Stimulated activated CD4-positive, alpha-beta T cell treated with anti-CD3 and anti-CD28 coated beads, Interleukin-15, amount 100 ng/mL, for 24 hours (primary cell): ENCODE measurements around the gene DEFB114.
"Not testable (repeated sequence)": the region's sequence is repeated elsewhere in the genome, so short reads cannot be mapped to it uniquely, and the experiment has no call there.

ENCODE experiments used
- DNase-seq: peaks from one replicate; pipeline ENCODE4 v3.0.0-alpha.2; 2020

The DEFB114 gene, protein sequence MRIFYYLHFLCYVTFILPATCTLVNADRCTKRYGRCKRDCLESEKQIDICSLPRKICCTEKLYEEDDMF

DNA sequence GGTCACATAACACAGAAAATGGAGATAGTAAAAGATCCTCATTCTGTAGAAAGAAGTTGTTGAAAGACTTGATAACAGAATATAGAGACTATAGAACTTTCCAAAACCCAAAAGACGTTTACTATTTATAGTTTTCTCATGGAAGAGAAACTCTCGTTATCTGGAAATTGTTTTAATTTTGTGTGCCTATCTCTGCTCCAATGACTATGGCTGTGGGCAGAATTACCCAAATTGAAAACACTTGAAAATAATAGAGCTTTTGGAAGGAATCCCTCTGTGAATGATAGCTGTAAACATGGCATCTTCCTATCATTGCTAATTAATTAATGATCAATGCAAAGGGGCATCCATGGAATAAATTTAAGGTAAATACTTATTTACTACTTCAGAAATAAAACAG, at the start of gene DEFB114:
Gene DEFB114, minus strand, starts transcription at position 101 of the 400 bp plus-strand sequence. Its CDS starts 59 bp downstream, at position 42.
- no peak for DNase-seq

DNA sequence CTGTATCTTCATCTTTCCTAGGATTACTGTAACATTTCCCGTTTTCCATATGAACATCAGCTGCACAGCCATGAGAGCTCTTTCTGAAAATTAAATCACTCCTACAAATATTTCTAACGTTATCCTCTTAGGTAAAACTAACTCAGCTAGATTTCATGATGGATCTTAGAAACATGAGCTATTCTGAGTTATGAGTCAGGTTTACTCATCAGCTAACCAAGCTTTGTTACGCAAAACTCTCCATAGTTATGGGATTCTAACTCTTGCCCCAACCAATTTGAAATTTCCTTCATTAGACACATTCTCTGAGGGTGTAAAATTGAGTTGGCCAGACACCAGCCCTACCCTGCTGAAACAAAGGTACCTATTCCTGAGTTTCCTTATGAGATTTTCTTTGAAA, 43.9 kb upstream of the DEFB114 start:
- DNase-seq: no peak

DNA sequence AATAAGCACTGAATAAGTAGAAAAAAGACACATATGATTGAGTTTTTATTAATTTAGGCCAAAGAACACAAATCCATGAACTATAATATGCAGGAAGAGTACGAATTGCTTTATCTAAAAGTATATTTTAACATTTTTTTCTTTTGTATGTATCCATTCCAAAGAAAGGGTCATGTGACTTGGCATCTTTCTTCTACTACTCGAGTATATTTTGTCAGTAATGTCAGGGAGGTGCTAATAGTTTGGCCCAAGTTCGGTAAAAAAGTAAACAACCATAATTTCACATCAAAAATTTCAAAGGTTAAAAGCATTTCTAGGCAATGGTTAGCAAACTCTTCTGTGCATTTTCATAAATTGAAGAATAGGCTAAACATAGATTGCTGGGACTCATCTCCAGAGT, 39.2 kb upstream of the DEFB114 start:
- no peak for DNase-seq

DNA sequence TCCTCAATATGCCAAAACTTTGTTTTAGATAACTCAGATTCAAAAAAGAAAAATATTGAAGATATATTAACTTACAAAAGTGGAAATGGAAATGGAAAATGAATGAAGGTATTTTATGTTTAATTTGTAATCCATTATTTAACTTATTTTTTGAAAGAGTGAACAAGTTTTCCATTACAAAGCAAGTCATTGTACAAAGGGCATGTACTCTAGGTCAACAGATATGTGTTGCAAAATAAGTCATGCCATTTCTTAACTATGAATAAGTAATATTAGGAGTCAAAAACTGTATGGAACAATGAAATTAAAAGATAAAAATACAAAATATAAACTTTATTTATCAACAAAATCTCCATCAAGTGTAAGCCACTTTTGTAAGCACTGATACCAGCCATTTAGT, 31.3 kb upstream of the DEFB114 start:
- no peak for DNase-seq

DNA sequence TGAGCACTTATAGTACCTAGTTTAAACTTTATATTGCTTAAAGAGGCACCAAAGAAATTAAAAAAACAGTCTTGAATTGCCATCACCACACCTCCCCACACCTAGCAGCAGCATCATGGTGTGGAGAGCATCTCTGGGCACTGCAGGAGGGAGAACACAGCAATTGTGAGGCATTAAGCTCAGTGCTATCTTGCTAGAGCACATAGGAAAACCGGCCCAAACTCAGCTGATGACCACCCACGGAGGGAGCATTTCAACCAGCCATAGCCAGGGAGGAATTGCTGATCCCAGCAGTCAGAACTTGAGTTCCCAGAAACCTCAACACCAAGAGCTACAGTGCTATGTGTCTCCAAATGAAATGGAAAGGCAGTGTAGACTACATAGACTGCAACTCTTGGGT, 24.9 kb upstream of the DEFB114 start:
- no peak for DNase-seq

DNA sequence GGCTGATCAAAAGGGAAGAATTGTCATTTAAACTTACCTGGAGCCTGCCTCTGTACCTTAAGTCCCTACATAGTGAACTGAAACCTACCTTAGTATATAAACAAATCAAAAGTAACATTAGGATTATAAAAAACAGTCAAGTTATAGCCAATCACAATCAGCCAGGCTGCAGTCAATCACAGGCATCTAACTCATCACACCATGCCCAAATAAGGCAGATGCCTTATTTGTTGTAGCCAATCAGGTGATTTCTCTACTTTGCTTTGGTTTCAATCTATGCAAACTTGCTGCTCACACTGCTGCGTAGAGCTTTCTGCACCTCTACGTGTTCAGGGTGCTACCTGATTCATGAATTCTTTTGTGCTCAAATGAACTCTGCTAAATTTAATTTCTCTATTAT, 23.8 kb upstream of the DEFB114 start:
- DNase-seq: no peak

DNA sequence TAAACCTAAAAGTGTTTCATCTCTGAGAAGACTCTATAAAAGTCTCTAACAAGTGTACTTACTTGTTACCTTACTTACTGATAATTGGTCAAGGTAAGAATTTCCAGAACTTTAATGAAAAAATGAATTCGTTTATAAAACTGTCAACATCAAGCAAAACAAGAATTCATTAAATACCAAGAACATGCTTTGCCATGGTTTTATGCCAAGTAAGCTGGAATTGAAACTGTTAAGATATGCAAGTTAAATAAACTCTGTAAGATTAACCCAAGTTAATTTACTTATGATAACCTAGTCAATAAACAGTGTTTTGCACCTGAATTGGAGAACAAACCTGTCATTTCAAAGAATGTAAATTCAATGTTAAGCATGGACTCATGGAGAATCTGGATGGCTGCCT, 22.6 kb upstream of the DEFB114 start:
- no peak for DNase-seq

DNA sequence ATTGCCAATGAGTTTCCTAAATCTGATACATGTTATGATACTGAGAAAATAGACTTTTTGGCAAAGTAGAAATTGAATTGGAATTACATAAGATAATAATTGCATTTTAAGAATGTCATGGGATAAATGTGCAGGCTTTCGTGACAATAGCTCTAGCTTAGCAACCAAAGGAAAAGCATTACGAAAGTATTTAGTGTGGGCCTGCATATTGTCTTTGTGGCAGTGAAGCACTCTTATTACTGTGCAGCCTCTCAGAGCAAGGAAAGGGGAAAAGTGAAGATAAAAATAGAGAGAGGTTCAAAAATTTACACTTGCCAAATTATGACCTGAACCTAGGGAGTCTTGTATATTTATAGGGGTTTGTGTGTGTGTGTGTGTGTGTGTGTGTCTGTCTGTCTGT, 18.1 kb upstream of the DEFB114 start:
- no peak for DNase-seq

DNA sequence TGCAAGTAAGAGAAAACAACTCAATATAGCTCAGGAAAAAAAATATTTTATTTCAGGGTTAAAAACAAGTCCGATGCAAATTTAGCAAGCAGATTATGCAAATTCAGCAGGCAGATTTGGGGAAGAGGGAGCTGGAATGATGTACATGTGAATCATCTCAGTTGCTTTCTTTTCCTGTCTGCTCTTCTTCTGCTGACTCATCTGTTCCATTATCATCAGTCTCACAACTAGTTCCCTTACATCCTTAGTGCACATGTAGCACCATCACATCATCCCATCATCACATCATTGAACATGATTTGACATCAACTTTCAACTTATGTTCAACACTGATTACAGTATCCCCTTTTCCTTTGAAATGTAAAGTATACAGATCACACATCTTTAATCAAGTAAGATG, 16.9 kb upstream of the DEFB114 start:
- DNase-seq: no peak

DNA sequence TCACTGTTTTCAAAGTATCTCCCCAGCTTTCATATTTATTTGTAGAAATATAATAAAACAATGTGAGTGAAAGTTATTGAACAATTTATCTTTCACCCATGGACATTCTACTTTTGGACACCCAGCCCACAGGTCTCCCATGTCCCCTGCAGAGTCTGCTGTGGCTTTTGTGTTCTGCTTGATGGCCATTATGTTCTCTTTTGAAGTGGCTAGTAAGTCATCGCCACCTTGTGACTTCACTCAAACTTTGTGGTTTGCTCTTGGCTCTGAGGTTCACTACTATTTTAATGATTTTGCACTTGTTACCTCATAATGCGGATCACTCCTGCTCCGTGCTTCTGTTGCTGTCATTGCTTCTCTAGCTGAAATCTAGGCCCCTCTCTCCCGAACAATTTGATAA, 15.6 kb upstream of the DEFB114 start:
- DNase-seq: no peak

DNA sequence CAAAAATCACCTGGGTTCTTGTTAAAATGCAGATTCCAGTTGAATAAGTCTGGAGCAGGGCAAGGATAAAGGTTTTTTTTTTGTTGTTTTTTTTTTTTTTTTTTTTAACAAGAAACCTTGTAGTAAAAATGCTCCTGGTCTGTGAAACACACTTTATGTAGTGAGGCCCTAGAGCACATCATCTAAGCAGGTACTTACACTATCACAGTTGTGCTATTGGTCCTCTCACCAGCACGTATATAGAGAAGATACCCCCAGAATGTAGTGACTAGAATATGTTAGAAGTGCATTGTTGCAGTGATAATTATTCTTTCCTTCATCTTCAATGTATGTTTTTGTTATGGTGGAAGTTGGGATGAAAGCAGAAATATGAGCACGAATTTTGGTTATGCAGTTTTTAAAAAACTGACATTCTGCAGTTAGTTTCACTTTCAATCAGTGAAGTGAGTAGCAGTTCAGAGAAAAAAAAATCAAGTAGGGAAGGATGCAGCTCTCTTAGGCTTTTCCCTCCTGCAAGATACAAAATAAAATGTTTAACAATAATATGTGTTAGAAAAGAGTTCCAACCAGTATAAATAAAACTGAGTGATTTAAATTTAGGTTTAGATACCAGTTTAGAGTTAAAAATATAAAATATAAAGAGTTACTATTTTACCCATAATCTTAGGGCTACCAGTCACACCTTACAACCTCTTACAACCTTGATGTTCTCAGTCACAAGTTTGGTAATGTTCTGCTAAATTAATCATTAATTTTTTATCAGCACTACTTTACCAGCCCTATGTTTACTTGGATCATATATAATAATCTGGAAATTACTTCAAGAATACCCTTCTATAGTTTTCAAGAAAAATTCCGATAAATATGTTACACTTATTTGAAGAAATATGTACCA, 14.6 kb upstream of the DEFB114 start:
- DNase-seq: no peak

DNA sequence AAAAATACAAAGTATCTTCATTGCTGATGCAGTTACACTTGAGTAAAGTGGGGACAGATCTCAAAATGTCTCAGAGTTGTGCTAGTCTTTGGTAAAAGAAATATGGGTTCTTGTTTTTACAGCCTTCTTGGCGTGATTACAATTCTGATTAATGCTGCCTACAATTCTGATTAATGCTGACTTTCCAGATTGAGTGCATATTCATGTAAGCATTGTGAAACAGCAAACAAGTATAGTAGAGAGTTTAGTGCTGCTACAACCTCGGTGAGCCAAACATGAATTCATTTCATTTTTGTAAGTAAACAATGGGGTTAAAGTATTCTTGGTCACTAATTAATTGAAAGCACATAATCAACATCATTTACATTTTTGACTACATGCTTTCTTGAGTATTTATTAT, 5.6 kb upstream of the DEFB114 start, which contains the start of gene DEFB113:
Gene DEFB113, minus strand, starts transcription at position 21 of the 400 bp plus-strand sequence. Its CDS starts 0 bp downstream, at position 21.
- no peak for DNase-seq

DNA sequence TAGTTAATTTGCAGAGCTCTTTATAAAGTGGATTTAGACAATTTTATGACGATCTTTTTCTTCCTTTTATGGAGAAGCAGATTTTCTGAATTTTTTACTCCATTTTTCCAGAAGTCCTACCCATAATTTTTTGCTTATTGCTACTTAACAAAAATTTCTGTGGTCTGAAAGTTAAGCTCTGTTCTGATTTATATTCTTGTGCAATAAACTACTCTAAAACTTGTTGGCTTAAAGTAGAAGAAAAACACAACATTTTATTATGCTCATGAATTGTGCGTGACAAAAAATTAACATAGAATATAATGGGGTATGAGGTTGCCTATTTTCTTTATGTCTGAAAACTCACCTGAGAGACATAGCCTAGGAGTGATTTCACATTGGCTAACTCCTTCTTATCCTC, 2.9 kb upstream of the DEFB114 start:
- no peak for DNase-seq

DNA sequence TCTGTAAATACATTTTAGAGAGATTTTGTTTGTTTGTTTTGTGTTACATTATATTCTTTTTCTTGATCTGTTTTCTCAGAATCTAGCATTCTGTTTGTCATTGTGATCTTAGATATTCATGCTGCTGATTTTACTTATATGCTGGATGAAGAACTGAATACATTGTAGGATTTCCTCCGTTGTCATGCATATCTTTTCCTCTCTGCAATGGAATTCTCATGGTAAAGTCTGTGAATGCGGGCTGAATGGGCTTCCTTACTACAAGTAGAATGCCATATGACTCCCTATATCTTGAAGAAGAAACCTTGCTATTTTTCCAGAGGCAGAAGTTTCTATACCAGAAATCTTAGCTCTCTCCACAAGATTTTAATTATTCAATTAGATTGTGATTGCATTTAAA, 2.4 kb upstream of the DEFB114 start:
- DNase-seq: no peak

DNA sequence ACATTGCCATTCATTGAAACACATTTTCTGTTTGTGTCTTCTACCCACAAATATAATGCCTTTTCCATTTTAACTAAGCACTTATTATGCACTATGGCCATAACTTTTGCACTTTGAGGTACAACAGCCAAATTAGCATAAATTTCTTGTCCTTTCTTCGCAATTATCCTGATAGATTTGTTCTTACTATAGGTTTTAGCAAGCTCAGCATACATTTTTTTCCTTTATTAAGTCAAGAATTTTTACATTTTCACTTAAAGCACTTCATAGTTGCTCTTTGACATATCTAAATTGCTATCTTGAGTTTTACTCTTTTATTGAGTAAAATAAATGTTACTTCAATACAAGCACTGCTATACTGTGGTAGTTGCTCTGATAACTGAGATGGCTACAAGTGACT, 5.8 kb downstream of the DEFB114 start:
- no peak for DNase-seq

DNA sequence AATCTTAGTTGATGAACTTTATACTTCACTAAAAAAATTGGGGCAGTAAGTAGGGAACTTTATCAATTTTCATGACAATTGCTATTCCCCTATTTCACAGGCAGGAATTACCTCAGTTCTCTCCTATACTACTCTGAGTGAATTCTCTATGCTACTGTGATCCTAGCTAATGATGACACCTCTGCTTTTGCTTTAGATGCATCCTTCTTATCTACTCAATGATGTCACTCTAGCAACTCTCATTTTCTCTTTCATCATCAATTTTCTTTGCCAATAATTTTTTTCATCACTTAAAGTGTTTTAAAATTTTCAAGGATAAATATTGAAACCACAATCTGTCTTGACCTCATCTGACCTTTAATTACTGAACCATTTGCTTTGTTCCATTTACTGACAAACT, 8.1 kb downstream of the DEFB114 start:
- DNase-seq: no peak

DNA sequence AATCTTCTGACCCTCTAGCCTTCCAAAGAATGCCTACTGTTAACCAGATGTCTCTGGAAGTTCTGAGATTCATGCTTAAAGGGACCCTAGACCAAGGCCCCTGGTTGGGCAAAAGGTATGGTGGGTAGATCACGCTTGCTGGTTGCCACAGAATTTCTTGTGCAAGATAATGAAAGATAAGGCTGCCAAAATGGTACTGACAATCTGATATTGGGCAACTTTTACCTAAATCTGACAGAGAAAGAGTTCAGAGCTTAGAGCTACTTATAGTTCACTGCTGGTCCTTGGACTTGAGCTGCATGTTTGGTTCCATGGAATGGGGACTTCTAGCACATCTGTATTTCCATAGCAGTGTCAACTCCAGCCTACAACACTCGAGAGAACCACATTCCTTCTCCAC, 12.0 kb downstream of the DEFB114 start:
- no peak for DNase-seq

DNA sequence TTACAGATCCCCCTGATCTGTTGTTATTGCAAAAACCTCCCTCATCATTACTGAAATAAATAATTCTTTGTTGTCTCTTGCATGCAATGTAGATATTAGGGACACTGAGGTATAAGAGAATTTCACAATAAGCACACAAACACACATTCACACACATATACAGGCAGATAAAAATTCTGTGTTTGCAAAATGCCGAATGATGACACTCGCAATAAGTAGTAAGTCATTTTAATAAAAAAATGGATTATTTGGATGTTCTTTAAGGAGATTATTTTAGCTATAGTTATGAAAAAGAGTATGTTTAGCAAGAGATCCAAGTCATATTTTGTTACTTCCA, 13.6 kb downstream of the DEFB114 start:
- DNase-seq: no peak

DNA sequence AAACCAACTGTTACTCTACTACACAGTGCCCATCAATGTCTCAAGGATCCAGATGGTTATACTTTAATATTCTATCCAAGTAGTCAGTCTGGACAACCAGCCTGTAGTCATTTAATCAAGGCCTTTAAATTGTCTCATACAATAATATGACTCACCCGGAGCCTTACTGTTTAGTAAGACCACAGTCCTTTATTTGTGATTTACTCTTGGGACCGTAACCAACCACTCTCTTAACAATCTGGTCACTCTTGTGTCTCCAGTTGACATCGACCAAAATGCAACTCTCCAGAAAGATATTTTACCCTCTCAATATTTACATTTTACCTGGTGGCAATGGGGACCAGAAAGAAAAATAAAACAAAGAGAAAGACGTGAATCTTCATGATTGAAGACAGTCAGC, 14.9 kb downstream of the DEFB114 start:
- no peak for DNase-seq

DNA sequence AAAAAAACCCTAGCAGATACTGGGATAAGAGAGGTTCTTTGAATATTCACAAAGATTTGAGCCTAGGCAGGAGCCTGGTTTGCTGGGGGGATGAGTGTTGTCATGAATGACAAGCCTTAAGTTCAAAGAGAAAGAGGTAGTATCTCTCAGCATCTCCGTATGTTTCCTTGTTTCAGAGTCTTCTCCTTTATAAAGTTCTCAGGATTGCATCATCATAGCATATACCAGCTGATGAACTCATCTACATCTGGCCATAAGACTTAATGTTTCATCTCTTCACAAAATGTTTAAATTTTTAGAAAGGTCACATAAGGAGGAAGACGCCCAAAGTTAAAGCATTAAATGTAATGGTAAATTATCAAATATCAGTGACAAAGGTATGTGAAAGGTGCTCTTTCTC, 17.1 kb downstream of the DEFB114 start:
- DNase-seq: no peak

DNA sequence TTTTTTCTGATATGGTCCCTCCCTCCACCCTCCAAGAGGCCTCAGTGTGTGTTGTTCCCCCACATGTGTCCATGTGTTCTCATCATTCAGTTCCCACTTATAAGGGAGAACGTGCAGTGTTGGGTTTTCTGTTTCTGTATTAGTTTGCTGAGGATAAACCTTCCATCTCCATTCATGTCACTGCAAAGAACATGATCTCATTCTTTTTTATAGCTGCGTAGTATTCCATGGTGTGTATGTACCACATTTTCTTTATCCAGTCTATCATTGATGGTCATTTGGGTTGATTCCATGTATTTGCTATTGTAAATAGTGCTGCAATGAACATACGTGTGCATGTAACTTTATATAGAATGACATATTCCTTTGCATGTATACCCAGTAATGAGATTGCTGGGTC, 19.9 kb downstream of the DEFB114 start:
- DNase-seq: not testable (repeated sequence)

DNA sequence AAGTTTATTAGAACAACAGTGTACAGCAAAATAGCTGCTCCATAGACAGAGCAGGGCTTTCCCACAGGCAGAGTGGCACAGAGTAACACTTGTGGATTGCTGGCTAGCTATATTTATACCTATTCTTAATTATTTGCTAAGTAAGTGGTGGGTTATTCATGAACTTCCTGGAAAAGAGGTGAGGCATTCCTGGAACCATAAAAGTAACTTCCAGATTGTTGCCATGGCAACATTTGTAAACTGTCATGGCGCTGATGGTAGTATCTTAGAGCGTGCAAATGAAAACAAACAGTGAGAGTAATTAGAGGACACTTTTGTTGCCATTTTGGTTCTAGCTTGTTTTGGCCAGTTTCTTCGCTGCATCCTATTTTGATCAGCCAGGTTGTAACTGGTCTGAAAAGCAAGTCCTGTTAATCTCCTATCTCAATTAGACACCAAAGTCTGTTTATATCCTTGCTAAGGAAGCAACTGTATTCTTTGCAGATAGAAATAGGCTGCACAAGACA, 23.9 kb downstream of the DEFB114 start:
- no peak for DNase-seq

DNA sequence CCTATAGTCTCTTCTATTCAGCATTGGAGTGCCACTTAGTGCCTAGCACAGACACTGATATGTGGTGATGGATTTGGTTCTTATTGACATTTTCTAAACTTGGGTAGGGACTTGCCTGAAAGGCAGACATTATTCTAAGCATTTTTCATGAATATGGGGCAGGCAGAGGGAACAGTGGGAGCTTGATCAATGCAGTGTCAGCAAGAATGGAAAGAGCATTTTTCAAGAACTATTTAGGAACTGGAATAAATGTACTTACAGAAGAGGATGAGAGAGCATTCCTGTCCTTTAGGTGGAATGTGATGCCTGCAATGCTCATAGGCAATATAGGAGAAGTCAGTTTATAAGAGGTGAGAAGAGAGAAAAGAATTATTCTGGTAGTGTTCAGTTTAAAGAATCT, 26.2 kb downstream of the DEFB114 start:
- DNase-seq: no peak

DNA sequence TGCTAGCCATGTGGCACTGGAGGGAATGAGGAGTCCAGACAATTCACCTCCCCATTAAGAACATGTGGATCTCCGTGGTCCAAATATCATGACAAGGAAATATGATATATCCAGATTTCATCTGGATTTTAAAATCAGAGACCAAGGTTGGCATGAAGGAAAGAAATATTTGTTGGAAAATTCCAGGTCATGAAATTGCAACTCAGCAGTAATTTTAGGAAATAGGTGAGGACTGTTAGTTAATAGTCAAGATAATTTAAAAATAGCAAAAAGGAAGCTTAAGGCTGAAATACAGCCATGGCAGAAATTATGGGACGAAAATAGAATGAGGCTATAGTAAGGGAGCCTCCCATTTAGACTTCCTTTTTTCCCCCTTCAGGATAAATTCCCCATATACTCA, 26.9 kb downstream of the DEFB114 start:
- DNase-seq: no peak

DNA sequence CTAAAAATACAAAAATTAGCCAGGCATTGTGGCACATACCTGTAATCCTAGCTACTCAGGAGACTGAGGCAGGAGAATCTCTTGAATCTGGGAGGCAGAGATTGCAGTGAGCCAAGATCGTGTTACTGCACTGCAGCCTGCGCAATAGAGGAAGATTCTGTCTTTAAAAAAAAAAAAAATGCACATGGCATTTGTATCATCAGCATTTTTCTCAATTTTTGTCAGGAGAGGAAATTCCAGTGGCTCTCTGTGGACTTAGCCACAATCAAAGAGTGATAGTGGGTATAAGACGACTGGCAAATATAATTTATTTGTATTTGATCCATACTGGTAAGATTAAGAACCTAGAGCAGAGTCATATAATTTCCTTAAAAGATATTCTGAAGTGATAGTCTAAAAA, 28.6 kb downstream of the DEFB114 start:
- no peak for DNase-seq
